ENCODE results near the gene CASZ1. TPM values are rescaled to one million over a fixed set of nuclear protein-coding genes. Genes with fewer than 3 reads are reported as not detected.

CASZ1 gene
- polyA plus RNA-seq, 1 experiment = 0.06 TPM

- no peak for DNase-seq (ENCODE audit: low read depth, low spot score)
- Histone ChIP-seq H3K27ac (ENCODE audit: low read depth, low read length) (no peak overlapping the region), H3K4me3 (ENCODE audit: low read depth, low read length) (no peak overlapping the region), H3K27me3 (ENCODE audit: control insufficient read depth, insufficient read depth, low read length) (peaks cover 24% of the 10 kb centered on the region), H3K9me3 (ENCODE audit: control insufficient read depth, insufficient read depth, low read length) (no peaks in the 10 kb centered on the region; the same call in 1 of the 2 replicates)
- TF ChIP-seq CTCF (IDR thresholded peaks at IDR 0.05; ENCODE audit: low read depth, low read length) = no peak
- ChIA-PET POLR2A (no interaction called here), CTCF (no interaction called here)
Observed at GRCh38 chr1:10665226-10665625, 131.2 kb downstream of the CASZ1 start.

DNA sequence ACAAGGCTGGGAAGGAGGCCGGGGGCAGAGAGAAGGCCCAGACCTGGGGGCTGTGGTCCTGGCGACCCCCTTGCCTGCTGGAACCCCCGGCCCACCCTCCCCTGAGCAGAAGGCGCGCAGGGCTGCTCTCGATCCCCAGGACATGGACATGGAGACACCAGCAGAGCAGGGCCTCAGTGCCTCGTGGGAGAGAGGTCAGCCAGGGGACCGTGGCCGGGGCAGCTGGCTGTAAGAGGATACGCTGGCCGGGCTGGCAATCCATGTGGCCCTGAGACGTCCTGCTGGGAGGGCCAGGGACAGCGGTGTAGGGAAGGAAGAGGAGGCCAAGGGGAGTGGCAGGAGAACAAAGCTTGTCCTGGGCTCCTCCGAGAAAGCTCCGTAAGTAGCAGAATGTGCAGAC is 132.2 kb downstream of the CASZ1 start:
- H3K27ac ChIP-seq (ENCODE audit: low read depth, low read length) = no peak overlapping the region
- no peaks in the 10 kb centered on the region; the same call in 1 of the 2 replicates for H3K9me3 ChIP-seq (ENCODE audit: control insufficient read depth, insufficient read depth, low read length)
- ChIA-PET CTCF (no interaction called here), POLR2A (no interaction called here)
- no peak overlapping the region for H3K4me3 ChIP-seq (ENCODE audit: low read depth, low read length)
- H3K27me3 ChIP-seq (ENCODE audit: control insufficient read depth, insufficient read depth, low read length) = peaks cover 23% of the 10 kb centered on the region
- no peak for DNase-seq (ENCODE audit: low read depth, low spot score)
- TF ChIP-seq CTCF (IDR thresholded peaks at IDR 0.05; ENCODE audit: low read depth, low read length) = no peak

DNA sequence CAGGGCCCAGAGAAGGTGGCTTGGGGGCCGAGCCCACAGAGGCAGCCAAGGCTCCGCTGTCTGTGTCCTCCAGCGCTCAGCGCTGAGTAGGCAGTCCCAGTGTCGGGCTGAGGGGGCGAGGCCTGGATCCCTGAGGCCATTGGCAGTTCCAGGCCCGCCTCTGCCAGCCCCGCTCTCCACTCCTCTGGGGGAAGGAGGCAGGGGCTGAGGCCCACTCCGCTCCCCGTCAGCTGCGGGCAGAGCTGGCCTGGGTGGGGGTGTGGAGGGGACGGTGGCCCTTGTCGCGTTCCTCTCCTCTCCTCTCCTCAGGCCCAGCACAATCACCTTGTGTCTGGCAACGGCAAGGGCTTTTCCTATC is 132.8 kb downstream of the CASZ1 start:
- ChIA-PET CTCF (no interaction called here), POLR2A (no interaction called here)
- Histone ChIP-seq H3K4me3 (ENCODE audit: low read depth, low read length) (no peak overlapping the region), H3K9me3 (ENCODE audit: control insufficient read depth, insufficient read depth, low read length) (no peaks in the 10 kb centered on the region; the same call in 1 of the 2 replicates), H3K27ac (ENCODE audit: low read depth, low read length) (no peak overlapping the region), H3K27me3 (ENCODE audit: control insufficient read depth, insufficient read depth, low read length) (peaks cover 23% of the 10 kb centered on the region)
- no peak for DNase-seq (ENCODE audit: low read depth, low spot score)
- no peak for TF ChIP-seq CTCF (IDR thresholded peaks at IDR 0.05; ENCODE audit: low read depth, low read length)

DNA sequence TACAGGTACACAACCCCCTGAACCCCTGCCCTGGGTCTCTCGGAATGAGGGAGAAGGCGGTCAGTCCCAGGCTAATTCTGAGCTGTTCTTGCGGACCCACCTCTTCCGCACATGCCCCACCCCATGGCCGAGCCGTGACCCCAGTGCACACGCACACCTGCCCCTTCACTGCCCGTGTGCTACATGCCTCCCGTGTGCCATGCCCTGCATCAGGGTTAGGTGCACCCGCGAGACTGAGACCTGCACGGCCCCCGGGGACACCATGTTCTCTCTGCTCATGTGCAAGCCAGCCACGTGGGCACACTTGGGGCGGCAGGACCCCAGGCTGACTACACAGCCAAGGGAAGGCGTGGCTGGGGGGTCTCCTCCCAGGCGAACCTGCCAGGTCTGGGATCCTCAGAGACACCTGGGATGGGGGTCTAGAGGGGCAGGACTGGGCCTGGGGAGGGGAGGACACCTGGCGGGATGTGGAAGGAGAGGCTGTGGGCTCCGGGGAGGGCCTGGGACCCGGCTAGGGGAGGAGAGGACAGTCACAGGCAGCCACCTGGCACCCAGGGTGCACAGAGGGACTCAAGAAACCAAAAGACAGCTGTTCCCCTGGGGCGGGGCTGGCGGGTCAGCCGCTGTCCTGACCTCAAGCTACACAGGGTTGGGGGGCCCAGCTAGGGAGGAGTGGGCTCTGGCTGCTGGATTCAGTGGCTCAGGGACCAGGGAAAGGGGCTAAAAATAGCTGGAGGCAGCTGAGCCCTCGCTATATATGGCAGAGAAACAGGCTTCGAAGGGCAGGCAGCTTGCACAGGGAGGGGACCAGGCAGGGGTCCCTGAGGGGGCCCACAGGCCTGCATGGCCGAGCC is 133.4 kb downstream of the CASZ1 start:
- no peak for TF ChIP-seq CTCF (IDR thresholded peaks at IDR 0.05; ENCODE audit: low read depth, low read length)
- ChIA-PET CTCF (no interaction called here), POLR2A (no interaction called here)
- Histone ChIP-seq H3K27ac (ENCODE audit: low read depth, low read length) (no peak overlapping the region), H3K4me3 (ENCODE audit: low read depth, low read length) (no peak overlapping the region), H3K27me3 (ENCODE audit: control insufficient read depth, insufficient read depth, low read length) (peaks cover 23% of the 10 kb centered on the region), H3K9me3 (ENCODE audit: control insufficient read depth, insufficient read depth, low read length) (no peaks in the 10 kb centered on the region; the same call in 1 of the 2 replicates)
- DNase-seq (ENCODE audit: low read depth, low spot score) = no peak

GRCh38 chr1:10662090-10662688 is 134.3 kb downstream of the CASZ1 start:
- CTCF ChIA-PET = no interaction called here
- Histone ChIP-seq H3K27ac (ENCODE audit: low read depth, low read length) (no peak overlapping the region), H3K4me3 (ENCODE audit: low read depth, low read length) (no peak overlapping the region), H3K27me3 (ENCODE audit: control insufficient read depth, insufficient read depth, low read length) (peaks cover 23% of the 10 kb centered on the region), H3K9me3 (ENCODE audit: control insufficient read depth, insufficient read depth, low read length) (no peaks in the 10 kb centered on the region; the same call in 1 of the 2 replicates)
- POLR2A ChIA-PET = no interaction called here
- no peak for DNase-seq (ENCODE audit: low read depth, low spot score)
- no peak for TF ChIP-seq CTCF (IDR thresholded peaks at IDR 0.05; ENCODE audit: low read depth, low read length)
